GDM1 (cell line): ENCODE results near the gene ADAM12.

Source experiments
- DNase-seq: peaks from one replicate; lab custom pipeline; 2025; lab: John Stamatoyannopoulos, UW

The ADAM12 gene

DNA sequence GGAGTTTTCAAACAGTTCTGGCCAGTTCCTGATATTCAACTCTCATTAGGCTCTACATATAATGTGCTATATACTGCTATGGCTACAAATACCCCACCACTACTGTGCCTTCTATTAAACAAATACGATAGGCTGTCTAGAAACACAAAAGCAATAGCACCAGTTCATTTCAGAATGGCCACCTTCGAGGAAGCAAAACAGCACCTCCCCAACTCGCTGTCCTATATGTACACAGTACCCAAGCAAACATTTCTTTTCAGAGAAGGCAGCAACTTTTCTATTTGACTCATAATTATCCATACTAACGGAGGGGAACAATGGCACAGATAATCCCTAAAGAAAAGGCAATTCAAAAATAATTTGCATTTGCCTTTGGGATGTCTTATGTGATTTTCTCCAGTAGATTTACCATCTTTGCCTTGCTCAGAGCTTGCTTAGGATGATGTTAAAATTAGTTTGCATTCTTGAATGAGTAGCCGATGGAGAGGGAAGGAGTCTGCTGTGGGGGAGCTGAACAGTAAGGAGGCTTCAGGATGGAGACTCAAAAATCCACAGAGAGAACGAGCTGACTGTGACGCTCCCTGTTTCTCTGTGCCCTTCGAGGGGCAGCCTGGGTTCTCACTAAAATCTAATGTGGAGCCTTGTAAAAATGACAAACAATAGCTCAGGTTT, 273.3 kb downstream of the ADAM12 start:
- DNase-seq: no peak

DNA sequence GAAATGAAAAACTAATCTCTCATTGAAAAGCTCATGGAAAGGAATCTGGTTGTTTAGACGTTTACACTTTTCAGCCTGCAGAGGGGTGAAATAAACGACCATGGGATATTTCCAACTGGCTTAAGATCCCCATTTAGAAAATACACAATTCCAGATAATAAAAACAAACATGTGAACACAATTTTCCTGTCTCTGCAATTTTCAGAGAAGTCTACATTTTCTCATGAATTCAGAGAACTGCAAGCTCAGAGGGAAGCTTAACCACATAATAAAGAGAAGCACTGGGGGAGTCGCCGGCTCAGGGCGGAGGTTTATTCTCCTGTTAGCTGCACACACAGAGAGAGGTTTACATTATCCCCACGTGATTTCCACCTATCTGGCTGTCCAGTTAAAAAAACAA, 276.8 kb downstream of the ADAM12 start:
- no peak for DNase-seq

DNA sequence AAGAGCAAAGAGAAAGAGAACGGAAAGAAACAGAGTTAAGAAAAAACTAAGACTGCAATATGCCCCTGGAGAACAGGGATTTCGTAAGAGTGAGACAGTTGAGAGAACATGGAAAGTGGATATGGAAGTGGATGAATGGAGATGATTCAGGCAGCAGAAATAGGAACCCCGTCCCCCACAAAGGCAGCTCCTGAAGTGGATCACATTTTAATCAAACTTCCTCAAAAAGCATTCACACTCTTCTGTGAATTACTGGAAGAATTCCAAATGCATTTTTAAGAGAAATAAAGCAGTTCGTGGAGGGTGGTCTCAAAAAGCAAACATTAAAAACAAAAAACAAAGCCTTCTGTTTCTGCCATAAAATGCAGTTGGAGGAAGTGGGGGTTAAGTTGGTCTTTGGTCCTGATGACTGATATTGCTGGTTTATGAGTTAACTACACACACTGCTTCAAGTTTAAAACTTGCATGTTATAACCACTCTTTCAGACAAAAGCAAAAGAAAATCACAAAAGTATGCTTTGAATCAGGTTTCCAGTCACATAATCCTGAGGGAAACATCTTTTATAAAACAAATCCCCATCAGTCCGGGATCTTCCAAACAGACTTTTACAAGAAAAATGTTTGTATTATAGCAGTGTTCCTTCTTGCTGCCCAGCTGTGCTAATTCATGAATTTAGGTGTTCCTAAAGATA, 277.6 kb downstream of the ADAM12 start:
- no peak for DNase-seq

DNA sequence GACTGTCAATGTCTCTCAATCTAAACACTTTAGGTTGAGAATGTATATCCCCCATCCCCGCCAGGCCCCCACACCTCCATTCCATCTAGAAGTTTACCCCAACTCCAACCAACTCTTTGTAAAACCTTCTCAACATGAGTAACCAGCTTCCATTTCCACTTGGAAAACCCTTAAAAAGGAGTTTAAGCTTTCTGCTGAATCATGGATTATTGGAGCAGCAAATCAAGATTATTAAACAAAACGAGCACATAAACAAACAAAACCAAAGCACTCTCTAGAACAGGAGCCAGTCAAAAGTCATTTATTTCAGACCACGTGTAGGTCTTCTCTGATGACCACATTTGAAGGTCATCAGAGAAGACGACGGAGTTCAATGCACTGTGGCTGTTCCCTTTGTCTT, 278.4 kb downstream of the ADAM12 start:
- DNase-seq: no peak

DNA sequence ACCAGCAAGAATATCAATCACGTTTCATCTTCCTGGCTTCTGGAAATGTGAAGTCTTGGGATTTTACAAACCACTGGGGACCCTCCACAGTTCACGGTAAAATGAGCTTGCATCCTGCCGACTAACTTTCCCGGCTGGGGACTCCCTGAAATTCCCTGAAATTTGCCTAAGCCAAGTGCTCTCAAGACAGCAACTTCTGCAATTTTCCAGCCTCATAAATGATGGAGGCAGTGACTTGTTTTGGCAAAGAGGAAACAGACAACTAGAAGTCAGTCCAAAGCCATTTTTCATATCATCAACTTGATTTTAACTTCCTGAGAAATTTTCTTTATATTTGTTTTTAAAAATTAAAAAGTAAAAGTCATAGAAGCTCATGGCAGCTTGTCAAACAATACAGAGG, 279.6 kb downstream of the ADAM12 start:
- DNase-seq: no peak

DNA sequence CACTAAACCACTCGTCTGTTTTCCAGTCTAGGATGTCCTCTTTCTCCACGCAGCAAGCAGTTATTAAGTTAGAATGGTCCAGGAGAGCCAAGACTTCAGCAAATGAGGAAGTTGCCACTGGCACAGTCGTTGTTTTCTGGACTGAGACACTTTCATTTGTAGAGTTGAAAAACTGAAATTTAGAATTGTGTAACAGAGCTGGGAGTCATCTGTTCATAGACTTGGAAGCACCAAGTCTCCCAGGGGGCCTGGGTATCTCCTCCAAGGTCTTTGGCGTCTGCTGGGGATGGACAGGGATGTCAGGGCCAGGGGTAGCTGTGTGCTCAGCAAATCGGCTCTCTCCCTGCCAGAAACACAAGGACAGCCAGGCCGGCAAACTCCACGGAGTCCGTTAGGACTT, 283.5 kb downstream of the ADAM12 start:
- peak; percentile 31 for DNase-seq

DNA sequence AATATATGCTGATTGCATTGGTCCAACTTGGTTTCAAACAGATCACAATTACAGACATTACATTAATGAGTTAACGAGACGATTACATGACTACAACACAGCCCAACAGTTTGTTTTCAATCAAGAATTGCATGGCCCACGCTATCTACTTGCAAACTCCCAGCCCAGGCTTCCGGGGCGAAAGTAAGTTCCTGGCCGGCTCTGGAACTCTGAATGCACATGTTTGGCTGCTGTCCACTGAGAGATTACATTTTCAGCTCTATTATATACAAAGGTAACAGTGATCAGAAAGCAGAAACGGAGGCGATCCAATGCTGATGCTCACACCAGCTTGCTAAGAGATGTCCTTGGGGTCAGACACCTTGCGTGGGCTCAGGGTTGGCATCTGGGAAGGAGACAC, 285.6 kb downstream of the ADAM12 start:
- no peak for DNase-seq

DNA sequence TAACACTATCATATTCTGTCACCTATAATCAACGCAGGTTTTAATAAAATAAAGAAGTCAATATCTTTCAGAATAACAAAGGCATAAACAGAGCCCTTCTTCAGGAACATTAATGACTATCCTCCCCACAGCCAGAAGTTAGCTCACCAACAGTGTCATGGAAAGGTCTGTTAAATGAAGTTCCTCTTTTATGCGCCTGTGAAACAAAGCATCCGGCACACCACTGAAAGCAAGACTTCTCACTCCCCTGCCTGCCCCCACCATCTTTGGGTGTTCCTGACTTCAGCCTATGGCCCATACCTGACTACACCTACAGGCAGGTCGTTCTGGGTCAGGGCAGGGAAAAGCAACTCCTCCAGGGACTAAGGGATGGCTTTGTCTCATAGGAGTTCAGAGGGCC, 286.5 kb downstream of the ADAM12 start:
- peak; percentile 45 for DNase-seq

DNA sequence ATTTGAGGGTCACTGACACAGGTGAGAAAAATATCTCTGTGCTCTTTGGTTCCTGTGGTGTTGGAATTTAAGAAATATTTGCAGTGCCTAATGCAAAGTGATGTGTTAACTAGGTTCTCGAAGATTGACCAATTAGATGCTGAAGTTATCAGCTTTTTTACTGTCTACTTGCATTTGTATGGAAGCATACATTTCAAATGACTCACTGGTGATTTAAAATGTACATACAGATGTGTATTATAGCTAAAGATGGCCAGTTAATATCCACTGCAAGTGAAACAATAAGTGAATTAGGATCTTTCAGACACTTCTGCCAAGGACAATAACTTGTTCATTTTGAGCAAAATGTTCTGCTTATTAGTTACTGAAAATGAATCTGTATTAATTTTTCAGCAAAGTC, 287.0 kb downstream of the ADAM12 start:
- no peak for DNase-seq

DNA sequence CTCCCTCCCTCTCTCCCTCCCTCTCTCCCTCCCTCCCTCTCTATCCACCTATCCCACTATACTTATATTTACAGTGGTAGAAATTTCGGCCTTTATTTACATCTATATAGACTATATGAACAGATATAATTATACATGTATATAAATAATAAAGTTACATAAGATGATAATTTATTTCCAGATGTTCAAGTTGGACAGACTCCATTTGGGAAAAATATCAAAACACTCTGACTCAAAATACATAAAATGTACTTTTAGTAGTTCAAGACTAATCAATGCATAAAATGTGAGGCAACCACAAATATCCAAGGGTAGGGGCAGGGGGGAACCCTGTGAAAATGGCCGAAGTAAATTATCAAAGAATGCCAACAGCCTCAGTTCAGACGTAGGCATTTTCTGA, 288.9 kb downstream of the ADAM12 start:
- no peak for DNase-seq

DNA sequence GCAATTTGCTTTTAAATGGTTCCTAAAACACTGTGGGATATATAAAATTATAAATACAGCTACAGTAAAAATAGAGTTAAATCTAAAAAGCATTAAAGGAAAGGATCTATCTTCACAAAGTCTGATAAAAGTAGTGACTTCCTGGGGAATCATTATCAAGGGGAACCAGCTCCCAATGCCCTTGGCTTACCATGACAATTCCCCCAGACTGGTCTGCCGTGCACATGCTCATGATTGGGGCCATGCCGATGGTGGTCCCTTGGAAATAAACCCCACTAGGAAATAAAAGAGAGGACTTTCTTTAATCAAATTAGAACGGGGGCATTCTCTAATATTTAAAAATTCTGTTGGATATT, 290.1 kb downstream of the ADAM12 start:
- no peak for DNase-seq

DNA sequence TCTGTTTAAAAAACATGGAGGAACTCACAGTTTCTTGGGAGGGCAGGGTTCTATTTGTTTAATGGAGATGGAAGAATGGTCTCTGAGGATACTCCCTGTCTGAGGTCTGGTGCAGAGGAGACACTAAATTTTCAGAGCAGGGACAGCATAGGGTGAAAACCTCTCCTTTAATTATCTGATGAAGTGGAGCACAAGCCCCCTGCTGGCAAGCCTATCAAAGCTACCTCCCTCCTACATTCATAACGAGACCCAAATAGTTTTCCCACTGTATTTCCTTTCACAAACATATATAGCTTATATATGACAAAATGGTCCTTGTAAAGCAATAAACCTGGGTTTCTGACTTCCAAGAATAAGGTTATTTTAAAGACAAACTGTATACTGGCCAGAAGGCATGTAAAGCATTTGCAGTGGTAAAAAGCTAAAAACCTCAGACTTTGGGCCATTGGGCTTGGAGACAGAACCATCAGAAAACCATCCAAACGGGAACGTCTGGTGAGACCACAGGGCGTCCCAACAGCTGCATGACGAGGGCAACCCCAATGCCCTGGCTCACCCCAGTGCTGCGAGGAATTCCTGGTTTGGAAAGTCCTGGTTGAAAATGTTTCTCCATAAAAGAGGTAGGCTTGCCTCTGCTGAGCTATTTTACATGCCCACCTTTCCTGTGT, 290.6 kb downstream of the ADAM12 start:
- DNase-seq: no peak

DNA sequence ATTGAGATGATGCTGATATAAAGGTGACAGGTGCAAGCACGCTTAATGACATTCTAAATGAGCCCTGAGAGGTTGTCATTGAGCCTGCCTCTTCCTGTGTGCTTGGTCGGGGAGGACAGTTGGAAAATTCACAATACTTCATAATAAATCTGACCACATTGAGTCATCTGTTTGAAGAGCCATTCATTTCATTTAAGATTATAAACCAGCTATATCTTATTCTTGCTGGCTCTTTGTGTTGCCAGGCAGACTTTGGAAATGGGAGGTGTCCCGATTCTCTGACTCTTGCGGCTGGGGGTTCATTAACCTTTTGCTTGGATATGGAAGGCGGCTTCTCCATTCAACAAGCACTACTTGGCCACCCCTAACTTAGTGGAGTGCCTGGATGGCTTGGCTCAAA, 293.7 kb downstream of the ADAM12 start:
- DNase-seq: no peak

DNA sequence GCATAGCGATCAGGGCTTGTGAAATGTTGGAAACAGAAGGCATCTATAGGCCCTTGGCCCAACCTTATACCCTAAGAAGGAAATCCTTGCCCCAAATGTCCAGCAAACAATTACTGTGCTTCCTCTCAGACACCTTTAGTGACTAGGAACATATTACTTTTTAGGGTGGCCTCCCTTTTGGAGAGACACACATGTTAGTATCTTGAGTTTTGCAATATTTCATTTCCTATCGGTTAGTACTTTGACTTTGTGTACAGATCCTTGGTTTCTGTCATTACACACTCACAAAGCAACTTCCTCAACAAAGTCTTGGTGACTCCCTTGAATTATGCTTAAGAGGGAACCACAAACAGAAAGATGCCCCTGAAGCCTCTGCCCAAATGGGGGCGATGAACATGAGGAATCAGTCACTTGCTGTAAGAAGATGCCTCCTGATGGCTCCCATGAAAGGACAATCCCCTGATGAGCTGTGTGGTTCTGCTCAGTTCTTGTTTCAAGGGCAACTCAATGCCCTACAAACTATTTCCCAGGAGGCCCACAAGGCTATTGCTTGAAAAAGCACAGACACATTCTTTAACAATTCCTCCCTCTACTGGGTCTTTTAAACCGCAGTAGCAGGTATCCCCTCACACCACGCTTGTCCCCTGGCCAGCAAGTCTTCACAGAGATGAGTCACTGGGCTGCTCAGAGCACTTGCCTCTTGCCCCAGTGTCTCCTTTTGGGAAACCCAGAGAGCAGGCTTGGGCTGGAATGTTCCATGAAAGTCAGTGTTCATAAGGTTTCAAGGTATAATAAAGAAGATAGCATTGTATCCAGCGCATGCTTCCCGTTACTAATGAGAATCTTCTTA, 295.7 kb downstream of the ADAM12 start:
- no peak for DNase-seq

DNA sequence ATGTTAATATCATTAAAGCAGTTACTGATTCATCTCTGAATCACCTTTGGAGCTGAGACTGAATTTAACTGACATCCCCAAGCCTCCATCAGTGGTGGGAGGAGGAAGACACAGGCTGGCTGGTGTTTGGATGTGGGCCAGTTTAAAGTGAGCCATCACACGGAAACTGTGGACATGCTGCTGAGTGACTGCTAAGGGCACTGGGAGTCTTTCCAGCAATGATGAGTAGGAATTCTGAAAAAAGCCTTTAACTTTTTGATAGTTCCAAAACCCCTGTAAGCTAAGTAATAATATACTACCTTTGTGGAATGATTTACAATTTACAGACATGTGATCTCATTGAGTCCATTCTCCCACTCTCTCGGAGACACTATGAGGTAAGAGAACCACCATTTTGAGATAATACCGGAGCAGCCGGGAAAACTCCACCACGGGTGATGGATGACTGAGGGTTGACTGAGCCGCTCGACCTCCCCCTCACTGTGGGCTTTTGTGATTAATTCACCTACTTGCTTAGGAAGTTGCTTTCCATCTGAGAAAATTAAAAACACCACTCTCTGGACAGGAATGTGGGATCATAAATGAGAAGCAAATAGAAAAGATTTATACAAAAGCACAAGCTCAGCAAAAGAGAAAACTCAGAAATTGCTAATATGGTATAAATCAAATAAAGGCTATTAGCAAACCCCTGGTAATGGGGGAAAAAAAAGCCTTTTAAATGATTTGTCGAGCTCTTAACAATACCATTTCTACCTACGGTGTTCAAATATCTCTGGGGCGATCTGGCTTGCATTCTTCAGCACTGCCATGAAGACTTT, 297.2 kb downstream of the ADAM12 start:
- no peak for DNase-seq

DNA sequence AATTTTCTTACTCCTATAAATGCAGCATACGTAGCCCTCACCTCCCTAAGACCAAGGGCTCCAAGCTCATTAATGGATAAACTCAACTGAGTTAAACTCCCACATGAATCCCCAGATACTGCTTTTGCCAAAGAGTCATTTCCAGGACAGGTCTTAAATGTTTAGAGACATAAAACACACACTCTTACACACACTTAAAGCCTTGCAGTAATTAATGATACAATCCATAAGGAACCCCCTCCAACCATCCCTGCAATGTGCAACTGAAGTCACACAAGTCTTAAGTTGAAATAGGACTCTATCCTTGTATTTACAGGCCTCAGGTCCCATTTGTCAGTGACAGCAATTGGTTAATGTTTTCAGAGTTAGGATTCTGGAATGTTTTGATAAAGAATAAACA, 297.8 kb downstream of the ADAM12 start:
- no peak for DNase-seq

DNA sequence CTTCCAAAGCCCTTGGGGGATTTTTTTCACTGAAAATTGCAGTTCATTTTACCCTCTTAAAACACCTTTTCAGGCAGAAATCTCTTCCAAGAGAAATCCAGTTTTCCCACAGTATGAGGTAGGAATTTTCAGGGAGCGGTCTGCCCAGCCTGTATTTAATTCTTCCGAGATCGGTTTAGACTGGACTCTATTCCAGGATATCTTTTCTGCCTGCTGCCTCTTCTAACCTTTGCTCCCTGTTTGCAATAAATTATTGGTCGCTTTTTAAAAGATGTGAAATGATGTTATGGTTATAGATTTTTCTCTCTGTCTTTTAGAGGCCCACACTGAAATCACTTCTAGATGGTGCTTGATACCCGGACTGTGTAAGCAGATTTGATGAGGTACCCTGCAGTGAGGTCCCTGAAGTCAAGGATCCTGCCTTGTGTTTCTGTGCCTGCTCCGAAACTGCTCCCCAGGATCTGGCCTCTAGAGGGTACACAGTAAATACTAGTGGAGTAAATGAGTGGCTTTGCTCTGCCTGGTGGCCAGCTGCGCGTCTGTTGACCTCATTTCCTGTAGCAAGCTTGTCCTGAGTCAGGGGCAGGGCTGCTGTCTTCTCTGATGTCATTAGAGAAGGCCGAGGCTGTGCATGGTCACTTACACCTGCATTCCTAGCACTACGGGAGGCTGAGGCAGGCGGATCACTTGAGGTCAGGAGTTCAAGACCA, 300.3 kb downstream of the ADAM12 start:
- no peak for DNase-seq

DNA sequence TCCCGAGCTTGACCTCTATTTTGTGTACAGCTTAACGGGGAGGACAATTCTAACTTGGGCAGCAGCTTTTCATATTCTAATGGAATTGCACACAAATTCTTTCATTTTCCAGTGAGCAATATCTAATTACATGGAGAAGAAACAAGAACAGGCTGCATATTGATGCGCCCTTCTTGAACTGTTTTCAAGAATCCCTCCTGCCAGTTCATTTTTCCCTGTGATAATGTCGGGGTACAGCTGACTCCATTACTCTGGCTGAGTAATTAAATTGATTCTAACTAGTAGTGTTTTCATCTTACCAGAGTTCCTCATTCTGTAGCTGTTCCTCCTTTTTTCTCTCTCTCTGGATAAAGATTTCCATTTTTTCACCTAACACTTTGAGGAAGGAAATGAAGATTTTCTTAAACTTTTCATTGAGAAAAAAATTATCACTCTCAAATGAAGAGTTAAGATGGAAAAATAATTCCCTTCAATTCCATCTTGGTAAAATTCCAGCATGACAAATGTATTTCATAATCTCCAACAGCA, 301.1 kb downstream of the ADAM12 start:
- no peak for DNase-seq

DNA sequence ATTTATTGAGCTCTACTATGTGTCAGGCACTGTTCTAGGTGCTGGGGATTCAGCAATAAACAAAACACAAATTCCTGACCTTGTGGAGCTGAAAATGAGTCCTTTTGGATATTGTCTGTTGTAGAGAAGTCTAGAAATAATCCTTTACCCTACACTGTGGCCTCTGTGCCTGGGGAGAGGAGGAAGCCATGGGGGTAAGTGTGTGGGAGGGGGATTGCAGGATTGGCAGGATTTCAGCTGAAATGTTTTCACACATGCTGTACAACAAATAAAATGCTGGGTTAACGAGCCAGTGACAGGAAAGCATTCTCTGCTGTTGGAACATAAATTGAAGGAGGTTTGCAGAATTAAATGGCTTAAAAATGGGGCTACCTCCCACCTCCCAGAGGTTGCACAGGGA, 302.5 kb downstream of the ADAM12 start:
- DNase-seq: no peak

DNA sequence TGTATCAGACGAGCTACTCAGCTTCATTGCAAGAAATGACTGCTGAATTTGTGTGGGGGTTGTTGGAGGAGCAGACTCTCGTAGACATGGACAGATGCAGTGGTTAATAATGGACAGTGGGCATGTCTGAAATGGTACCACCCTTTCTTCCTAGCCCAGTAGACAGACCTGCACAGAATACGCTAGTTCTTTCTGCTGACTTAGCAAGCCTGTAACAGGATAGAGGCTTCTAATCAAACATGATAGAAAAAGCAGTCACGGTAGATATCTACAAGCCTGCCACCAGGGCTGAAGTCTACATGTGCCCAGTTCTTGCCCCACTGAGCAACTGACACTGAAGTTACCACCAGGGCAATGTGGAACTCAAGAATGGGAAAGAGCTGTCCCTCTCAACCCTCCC, 303.9 kb downstream of the ADAM12 start:
- no peak for DNase-seq

DNA sequence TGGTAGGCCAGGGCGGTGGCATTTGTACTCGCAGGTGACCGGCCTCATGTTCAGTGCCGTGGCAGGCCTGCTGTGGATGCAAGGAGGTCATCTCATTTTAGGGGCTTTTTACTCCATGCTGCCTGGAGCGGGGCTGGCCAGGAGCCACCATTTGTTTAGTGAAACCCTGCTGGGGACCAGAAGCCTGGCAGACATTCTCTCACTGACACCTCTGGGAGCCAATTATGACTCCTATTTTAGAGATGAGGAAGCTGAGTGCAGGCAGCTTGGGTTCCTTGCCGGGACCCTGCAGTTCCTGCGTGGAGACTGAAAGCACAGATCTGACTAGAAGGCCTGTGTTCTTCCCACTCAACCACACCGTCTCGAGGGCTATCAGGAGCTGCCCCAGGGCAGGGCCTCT, 305.3 kb downstream of the ADAM12 start:
- DNase-seq: no peak
